Upper lobe of left lung (tissue), 6 donors: ENCODE data around the gene CHAT. TPM values are rescaled to one million over a fixed set of nuclear protein-coding genes. Genes with fewer than 3 reads are reported as not detected.

Experiments
- ATAC-seq, 2 donors: fragments of 200-7000 bp; cut with Tn5 transposase; one replicate each; pipeline ENCODE4 v1.9.1; 2022; ENCODE audit warnings: mild to moderate bottlenecking in 2 of 2, moderate library complexity in 2 of 2; ENCODE audit not compliant: low FRiP score in 2 of 2
- DNase-seq, 2 donors: peaks; one replicate each; pipeline ENCODE4 v3.0.0-alpha.2; 2019 to 2020
- H3K27ac ChIP-seq, 4 donors: fragments of 200-600 bp; sonication (generic); one replicate each; pipeline ENCODE4 v1.5.1; 2016 to 2019
- H3K27me3 ChIP-seq, 4 donors: fragments of 200-600 bp; sonication (generic); one replicate each; pipeline ENCODE4 v1.5.1; 2017 to 2019
- H3K36me3 ChIP-seq, 4 donors: fragments of 200-600 bp; sonication (generic); one replicate each; pipeline ENCODE4 v1.5.1; 2016 to 2019
- H3K4me1 ChIP-seq, 4 donors: fragments of 200-600 bp; sonication (generic); one replicate each; pipeline ENCODE4 v1.5.1; 2018 to 2019
- H3K4me3 ChIP-seq, 4 donors: fragments of 200-600 bp; sonication (generic); one replicate each; pipeline ENCODE4 v1.5.1; 2017 to 2019; ENCODE audit warnings: mild to moderate bottlenecking in 2 of 4, moderate library complexity in 1 of 4
- H3K9me3 ChIP-seq, 4 donors: fragments of 200-600 bp; sonication (generic); one replicate each; pipeline ENCODE4 v1.5.1; 2018 to 2019
- CTCF ChIP-seq, 6 experiments: fragments of 450-650 bp in 4 of 6; fragments of 200-600 bp in 2 of 6; sonication (generic) in 2 of 6; IDR thresholded peaks; one replicate each; pipeline ENCODE4 v1.5.1; 2016 to 2019; ENCODE audit warnings: antibody characterized with exemption in 6 of 6
- EP300 ChIP-seq, 4 donors: sonication (generic); formaldehyde crosslinking; IDR thresholded peaks; one replicate each; pipeline ENCODE4 v1.5.1; 2017; ENCODE audit warnings: antibody characterized with exemption in 4 of 4, control low read depth in 2 of 4
- POLR2A ChIP-seq, 4 donors: fragments of 450-650 bp; IDR thresholded peaks; one replicate each; pipeline ENCODE4 v1.5.1; 2016 to 2017; ENCODE audit warnings: antibody characterized with exemption in 4 of 4, mild to moderate bottlenecking in 2 of 4
- POLR2AphosphoS5 ChIP-seq, 2 donors: sonication (generic); formaldehyde crosslinking; IDR thresholded peaks; one replicate each; pipeline ENCODE4 v1.5.1; 2017; ENCODE audit warnings: antibody characterized with exemption in 2 of 2
- WGBS, 2 donors: methylation state at CpG; one replicate each; pipeline ENCODE4 v1.1.5; 2017 to 2018; 5-methylcytosine and 5-hydroxymethylcytosine counted together
- total RNA-seq, 6 donors: library from RNA; depleted of rRNA in 4 of 6; stranded (reverse); fragments of >200 nt in 4 of 6; gene quantifications; one replicate each; pipeline versions ENCODE4 v1.1.0 to v1.2.1, GENCODE V29; 2016 to 2021
- donor health status: DM: no; HTN: no; CAD: no; lungs with moderate emphysema.
- donor health status: DM: no; HTN: yes; CAD: no; lungs with severe emphysema.

The CHAT gene
- total RNA-seq, 6 donors from 2014 or later: not detected

- Histone ChIP-seq H3K4me1 (no peaks in the 10 kb centered on the region), H3K9me3 (no peaks in the 10 kb centered on the region), H3K27ac (no peak overlapping the region), H3K36me3 (no peaks in the 10 kb centered on the region), H3K27me3 (no peaks in the 10 kb centered on the region), H3K4me3 (no peak overlapping the region)
- WGBS, 2 donors: 80 to 81% methylated on average over 5 of the region's 5 CpGs
- DNase-seq: no peak
- ATAC-seq: no peak
- TF ChIP-seq EP300 (IDR thresholded peaks at IDR 0.05): no peak
- no peak for TF ChIP-seq CTCF (IDR thresholded peaks at IDR 0.05)
- TF ChIP-seq POLR2AphosphoS5 (IDR thresholded peaks at IDR 0.05): no peak
- no peak for TF ChIP-seq POLR2A (IDR thresholded peaks at IDR 0.05)
These were observed 96.1 kb downstream of the CHAT start for GRCh38 chr10:49709934-49710333.

- no peak overlapping the region for H3K4me3 ChIP-seq
- no peak for TF ChIP-seq EP300 (IDR thresholded peaks at IDR 0.05)
- no peak for TF ChIP-seq CTCF (IDR thresholded peaks at IDR 0.05)
- no peak for TF ChIP-seq POLR2A (IDR thresholded peaks at IDR 0.05)
- no peak for TF ChIP-seq POLR2AphosphoS5 (IDR thresholded peaks at IDR 0.05)
- H3K27ac ChIP-seq: no peak overlapping the region
- H3K9me3 ChIP-seq: no peaks in the 10 kb centered on the region
- ATAC-seq (no peak), DNase-seq (no peak)
- 82 to 90% methylated on average over 6 of the region's 6 CpGs for WGBS, 2 donors
- no peaks in the 10 kb centered on the region for H3K4me1 ChIP-seq
- no peaks in the 10 kb centered on the region for H3K27me3 ChIP-seq
- H3K36me3 ChIP-seq: no peaks in the 10 kb centered on the region
These were observed 97.1 kb downstream of the CHAT start for GRCh38 chr10:49710966-49711365.

GRCh38 chr10:49711481-49711880, 97.6 kb downstream of the CHAT start:
- TF ChIP-seq POLR2AphosphoS5 (IDR thresholded peaks at IDR 0.05) (no peak), EP300 (IDR thresholded peaks at IDR 0.05) (no peak), CTCF (IDR thresholded peaks at IDR 0.05) (no peak), POLR2A (IDR thresholded peaks at IDR 0.05) (no peak)
- no peaks in the 10 kb centered on the region for H3K9me3 ChIP-seq
- no peaks in the 10 kb centered on the region for H3K27me3 ChIP-seq
- H3K36me3 ChIP-seq: no peaks in the 10 kb centered on the region
- no peak overlapping the region for H3K4me3 ChIP-seq
- ATAC-seq: no peak
- no peak for DNase-seq
- no peaks in the 10 kb centered on the region for H3K4me1 ChIP-seq
- no peak overlapping the region for H3K27ac ChIP-seq
- WGBS, 2 donors: 56 to 61% methylated on average over 8 of the region's 8 CpGs

- WGBS, 2 donors: 71% methylated on average over 5 of the region's 5 CpGs
These were observed 99.4 kb downstream of the CHAT start for GRCh38 chr10:49713266-49713665.

More at GRCh38 chr10:49713266-49713665, 99.4 kb downstream of the CHAT start:
- Histone ChIP-seq H3K27me3 (no peaks in the 10 kb centered on the region), H3K27ac (no peak overlapping the region), H3K36me3 (no peaks in the 10 kb centered on the region), H3K4me1 (no peaks in the 10 kb centered on the region), H3K9me3 (no peaks in the 10 kb centered on the region), H3K4me3 (no peak overlapping the region)
- DNase-seq (no peak), ATAC-seq (no peak)
- TF ChIP-seq POLR2AphosphoS5 (IDR thresholded peaks at IDR 0.05) (no peak), EP300 (IDR thresholded peaks at IDR 0.05) (no peak), CTCF (IDR thresholded peaks at IDR 0.05) (no peak), POLR2A (IDR thresholded peaks at IDR 0.05) (no peak)

Other genes starting within 250 kb of the CHAT start
- under 1 TPM in 2 of 6 donors, not detected in 4; 0.09 to 0.17 TPM for gene DRGX, start 217.9 kb upstream of the CHAT start, total RNA-seq
- gene ERCC6, start 74.9 kb upstream of the CHAT start, total RNA-seq: 10 to 100 TPM in 5 of 6 donors, 1 to 10 TPM in 1; 8.4 to 30.4 (median 23.3) TPM
- gene SLC18A3, start 3.7 kb upstream of the CHAT start, total RNA-seq: not detected
- not detected for gene C10orf53, start 65.6 kb downstream of the CHAT start, total RNA-seq
- under 1 TPM in 4 of 6 donors, not detected in 2; 0.10 to 0.46 (median 0.22) TPM for gene OGDHL, start 148.3 kb downstream of the CHAT start, total RNA-seq